Measurements from ENCODE around the gene FBXO2.

The FBXO2 gene

GRCh38 chr1:11678442-11678841 is 24.2 kb upstream of the FBXO2 start:
- no peak for TF ChIP-seq MAX (IDR thresholded peaks at IDR 0.05)
- no peak for TF ChIP-seq FOXM1 (IDR thresholded peaks at IDR 0.05; ENCODE audit: borderline replicate concordance, low read depth)
- no peak for TF ChIP-seq CEBPB (IDR thresholded peaks at IDR 0.05)
- no peak for TF ChIP-seq EGR1 (IDR thresholded peaks at IDR 0.05)
- TF ChIP-seq TAF1 (IDR thresholded peaks at IDR 0.05; ENCODE audit: low read depth) = no peak
- TF ChIP-seq NFIC (IDR thresholded peaks at IDR 0.05) = no peak
- TF ChIP-seq TEAD4 (IDR thresholded peaks at IDR 0.05) = no peak

- TF ChIP-seq RAD21 (IDR thresholded peaks at IDR 0.05; ENCODE audit: low read depth) (peak; percentile 30), TEAD4 (IDR thresholded peaks at IDR 0.05) (no peak)
These were observed 22.3 kb upstream of the FBXO2 start for GRCh38 chr1:11676386-11677103.

GRCh38 chr1:11675325-11675724 is 21.1 kb upstream of the FBXO2 start:
- no peak for TF ChIP-seq TAF1 (IDR thresholded peaks at IDR 0.05; ENCODE audit: low read depth)
- TF ChIP-seq NFIC (IDR thresholded peaks at IDR 0.05) = no peak
- TF ChIP-seq REST (IDR thresholded peaks at IDR 0.05; ENCODE audit: low read depth) = no peak
- no peak for TF ChIP-seq EP300 (IDR thresholded peaks at IDR 0.05; ENCODE audit: borderline replicate concordance)
- no peak for TF ChIP-seq FOXM1 (IDR thresholded peaks at IDR 0.05; ENCODE audit: borderline replicate concordance, low read depth)
- TF ChIP-seq YY1 (IDR thresholded peaks at IDR 0.05; ENCODE audit: low read depth) = no peak
- no peak for TF ChIP-seq ZBTB7A (IDR thresholded peaks at IDR 0.05; ENCODE audit: low read depth)
- TF ChIP-seq EGR1 (IDR thresholded peaks at IDR 0.05) = no peak
- TF ChIP-seq MAX (IDR thresholded peaks at IDR 0.05) = no peak
- TF ChIP-seq CREB1 (IDR thresholded peaks at IDR 0.05; ENCODE audit: low read depth) = no peak
- no peak for TF ChIP-seq CEBPB (IDR thresholded peaks at IDR 0.05)
- no peak for TF ChIP-seq USF1 (IDR thresholded peaks at IDR 0.05)

GRCh38 chr1:11674488-11674887 is 20.3 kb upstream of the FBXO2 start:
- TF ChIP-seq NFIC (IDR thresholded peaks at IDR 0.05) (no peak), YY1 (IDR thresholded peaks at IDR 0.05; ENCODE audit: low read depth) (no peak), RAD21 (IDR thresholded peaks at IDR 0.05; ENCODE audit: low read depth) (no peak), MAX (IDR thresholded peaks at IDR 0.05) (no peak), TCF12 (IDR thresholded peaks at IDR 0.05; ENCODE audit: low read depth) (no peak), EGR1 (IDR thresholded peaks at IDR 0.05) (no peak)

- TF ChIP-seq TEAD4 (IDR thresholded peaks at IDR 0.05) = no peak
- no peak for TF ChIP-seq TCF12 (IDR thresholded peaks at IDR 0.05; ENCODE audit: low read depth)
- no peak for TF ChIP-seq EGR1 (IDR thresholded peaks at IDR 0.05)
- TF ChIP-seq ZBTB7A (IDR thresholded peaks at IDR 0.05; ENCODE audit: low read depth) = no peak
- no peak for TF ChIP-seq CREB1 (IDR thresholded peaks at IDR 0.05; ENCODE audit: low read depth)
- no peak for TF ChIP-seq EP300 (IDR thresholded peaks at IDR 0.05; ENCODE audit: borderline replicate concordance)
- TF ChIP-seq USF1 (IDR thresholded peaks at IDR 0.05) = no peak
- TF ChIP-seq YY1 (IDR thresholded peaks at IDR 0.05; ENCODE audit: low read depth) = no peak
- no peak for TF ChIP-seq FOXM1 (IDR thresholded peaks at IDR 0.05; ENCODE audit: borderline replicate concordance, low read depth)
- no peak for TF ChIP-seq RAD21 (IDR thresholded peaks at IDR 0.05; ENCODE audit: low read depth)
- no peak for TF ChIP-seq CEBPB (IDR thresholded peaks at IDR 0.05)
- no peak for TF ChIP-seq MAX (IDR thresholded peaks at IDR 0.05)
- TF ChIP-seq REST (IDR thresholded peaks at IDR 0.05; ENCODE audit: low read depth) = no peak
- TF ChIP-seq NFIC (IDR thresholded peaks at IDR 0.05) = no peak
- no peak for TF ChIP-seq TAF1 (IDR thresholded peaks at IDR 0.05; ENCODE audit: low read depth)
These were observed 19.0 kb upstream of the FBXO2 start for GRCh38 chr1:11673089-11673769.
